ENCODE data around the gene HS3ST3A1.

Gene HS3ST3A1

DNA sequence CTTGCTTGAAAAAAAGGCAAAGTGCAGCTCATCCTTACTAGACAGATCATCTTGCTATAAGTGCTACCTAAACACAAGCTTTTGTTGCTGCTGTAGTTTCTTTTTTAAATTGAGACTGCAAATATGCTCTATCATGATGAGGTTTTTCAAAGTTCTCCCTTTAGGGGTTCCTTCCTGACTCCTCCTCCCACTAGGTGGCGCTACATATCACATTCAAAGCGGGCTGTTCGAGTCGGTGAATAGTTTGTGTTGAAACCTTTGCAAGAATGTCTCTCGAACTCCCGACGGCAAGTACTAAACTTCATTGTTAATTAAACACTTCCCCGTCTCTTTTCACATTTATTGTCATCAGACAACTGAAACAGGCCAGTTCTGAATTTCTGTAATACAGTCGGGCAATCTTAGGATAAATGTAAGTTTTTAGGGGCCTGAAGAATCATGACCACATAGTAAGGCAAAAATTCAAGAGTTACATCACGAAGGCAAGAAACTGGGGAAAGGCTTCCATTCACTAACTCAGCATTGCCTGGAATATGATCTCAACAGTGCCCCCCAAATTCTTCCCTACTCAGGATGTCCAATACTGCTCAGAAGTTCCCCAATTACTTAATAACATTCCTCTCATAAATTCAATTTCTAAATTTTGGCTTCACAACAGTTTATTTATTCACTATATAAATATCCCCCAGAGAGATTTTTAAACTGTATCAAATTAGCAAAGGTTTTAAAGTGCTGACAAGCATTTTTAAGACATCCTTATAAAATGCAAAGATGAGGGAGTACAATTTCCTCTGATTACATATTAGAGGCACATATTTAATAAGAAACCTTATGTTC is 6.7 kb downstream of the HS3ST3A1 start:
- TF ChIP-seq, protein P1, sequence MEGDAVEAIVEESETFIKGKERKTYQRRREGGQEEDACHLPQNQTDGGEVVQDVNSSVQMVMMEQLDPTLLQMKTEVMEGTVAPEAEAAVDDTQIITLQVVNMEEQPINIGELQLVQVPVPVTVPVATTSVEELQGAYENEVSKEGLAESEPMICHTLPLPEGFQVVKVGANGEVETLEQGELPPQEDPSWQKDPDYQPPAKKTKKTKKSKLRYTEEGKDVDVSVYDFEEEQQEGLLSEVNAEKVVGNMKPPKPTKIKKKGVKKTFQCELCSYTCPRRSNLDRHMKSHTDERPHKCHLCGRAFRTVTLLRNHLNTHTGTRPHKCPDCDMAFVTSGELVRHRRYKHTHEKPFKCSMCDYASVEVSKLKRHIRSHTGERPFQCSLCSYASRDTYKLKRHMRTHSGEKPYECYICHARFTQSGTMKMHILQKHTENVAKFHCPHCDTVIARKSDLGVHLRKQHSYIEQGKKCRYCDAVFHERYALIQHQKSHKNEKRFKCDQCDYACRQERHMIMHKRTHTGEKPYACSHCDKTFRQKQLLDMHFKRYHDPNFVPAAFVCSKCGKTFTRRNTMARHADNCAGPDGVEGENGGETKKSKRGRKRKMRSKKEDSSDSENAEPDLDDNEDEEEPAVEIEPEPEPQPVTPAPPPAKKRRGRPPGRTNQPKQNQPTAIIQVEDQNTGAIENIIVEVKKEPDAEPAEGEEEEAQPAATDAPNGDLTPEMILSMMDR (IDR thresholded peaks at IDR 0.05; ENCODE audit: low read depth, low read length, missing control alignments) = peak; percentile 91
- peak overlapping the region; percentile 8; the same call in 1 of the 2 replicates for H3K4me3 ChIP-seq (replicated peaks; ENCODE audit: low read depth, low read length)
- peak; percentile 72 for DNase-seq (ENCODE audit: extremely low read depth, low read depth)

DNA sequence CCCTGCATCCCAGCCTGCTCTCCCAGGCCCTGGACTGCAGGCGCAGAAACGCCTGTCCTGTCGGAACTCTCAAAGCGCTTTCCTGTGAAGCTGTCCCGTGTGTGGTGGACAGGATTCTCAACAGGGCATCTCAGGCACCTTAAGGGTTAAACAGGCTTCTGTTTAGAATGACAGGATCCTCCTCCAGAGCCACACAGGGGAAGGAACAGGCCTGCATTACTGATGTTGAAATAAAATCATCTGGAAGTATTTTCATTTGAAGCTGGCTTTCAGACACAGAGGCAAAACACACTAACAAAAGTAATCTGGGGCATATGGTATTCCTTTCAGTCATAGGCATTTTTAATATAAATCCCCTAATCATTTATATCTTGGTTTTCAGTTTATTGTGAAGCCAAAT is 7.4 kb downstream of the HS3ST3A1 start:
- peak overlapping the region; percentile 26 for H3K4me3 ChIP-seq (replicated peaks; ENCODE audit: low read depth, low read length)
- TF ChIP-seq, protein P1 (IDR thresholded peaks at IDR 0.05; ENCODE audit: low read depth, low read length, missing control alignments) = no peak
- peak; percentile 21 for DNase-seq (ENCODE audit: extremely low read depth, low read depth)

DNA sequence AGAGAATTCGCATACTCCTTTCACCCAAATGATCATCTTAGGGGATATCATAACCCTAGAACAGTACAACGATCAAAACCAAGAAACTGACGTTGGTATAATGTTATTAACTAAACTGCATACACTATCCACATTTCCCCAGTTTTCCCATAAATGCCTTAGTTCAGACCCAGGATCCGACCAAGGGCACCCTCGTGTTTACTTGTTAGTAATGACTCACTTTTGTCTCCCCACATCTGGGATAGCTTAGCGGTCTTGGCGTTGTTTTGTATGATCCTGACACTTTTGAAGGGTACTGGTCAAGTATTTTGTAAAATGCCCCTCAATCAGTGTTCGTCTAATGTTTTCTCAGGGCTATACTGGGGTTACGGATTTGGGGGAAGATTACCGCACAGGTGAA is 8.0 kb downstream of the HS3ST3A1 start:
- peak overlapping the region; percentile 26 for H3K4me3 ChIP-seq (replicated peaks; ENCODE audit: low read depth, low read length)
- TF ChIP-seq, protein P1 (IDR thresholded peaks at IDR 0.05; ENCODE audit: low read depth, low read length, missing control alignments) = no peak
- peak; percentile 63 for DNase-seq (ENCODE audit: extremely low read depth, low read depth)

DNA sequence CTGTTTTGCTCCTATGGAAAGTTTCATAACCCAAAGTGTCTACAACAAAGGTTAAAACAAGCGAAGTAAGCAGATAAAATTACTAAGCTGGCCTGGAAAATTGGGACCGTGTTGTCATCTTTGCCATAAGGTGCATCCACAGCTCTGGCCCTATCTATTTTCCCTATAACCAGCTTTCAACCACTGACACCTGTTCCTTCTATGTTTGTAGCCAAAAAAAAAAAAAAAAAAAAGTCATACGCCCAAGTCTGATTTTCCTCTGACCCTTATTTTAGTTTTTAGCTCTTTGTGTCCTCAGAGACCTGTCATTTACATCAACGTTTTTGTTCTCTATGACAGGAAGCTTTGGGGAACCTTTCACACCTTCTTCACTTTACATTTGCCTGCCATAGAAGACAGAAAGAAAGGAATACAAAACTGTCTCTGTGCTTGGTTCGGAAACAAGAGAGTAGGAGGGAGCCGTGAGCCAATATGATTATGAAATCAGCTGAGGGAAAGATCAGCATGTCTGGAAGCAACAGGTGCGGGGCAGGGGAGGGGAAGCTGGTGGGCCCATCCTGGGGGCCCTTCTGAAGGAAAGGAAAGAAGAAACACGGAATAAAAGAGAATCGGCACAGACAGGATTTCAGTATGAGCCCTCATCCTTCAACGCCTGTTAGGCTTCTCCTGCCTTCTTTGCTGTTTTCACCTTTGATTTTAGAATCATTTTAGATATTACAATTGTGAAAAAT is 8.5 kb downstream of the HS3ST3A1 start:
- DNase-seq (ENCODE audit: extremely low read depth, low read depth) = no peak
- H3K4me3 ChIP-seq (replicated peaks; ENCODE audit: low read depth, low read length) = no peak overlapping the region
- TF ChIP-seq, protein P1 (IDR thresholded peaks at IDR 0.05; ENCODE audit: low read depth, low read length, missing control alignments) = no peak

DNA sequence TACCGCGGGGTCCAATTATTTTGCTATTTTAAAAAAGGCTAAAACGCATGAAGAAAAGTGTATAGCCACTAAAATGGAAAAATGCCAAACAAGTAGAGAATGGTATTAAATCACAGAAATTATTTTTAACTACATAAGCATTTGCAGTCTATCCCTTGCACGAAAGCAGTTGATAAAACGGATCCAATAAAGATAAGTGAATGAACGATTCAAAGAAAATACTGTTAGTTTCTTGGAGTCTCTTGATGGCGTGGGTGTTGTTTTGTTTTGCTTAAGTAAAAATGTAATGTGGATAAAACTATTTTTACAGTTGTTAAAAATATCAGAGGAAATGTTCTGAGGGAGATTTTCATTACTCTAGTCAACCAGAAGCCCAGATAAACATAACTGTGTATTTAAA is 9.3 kb downstream of the HS3ST3A1 start:
- TF ChIP-seq, protein P1 (IDR thresholded peaks at IDR 0.05; ENCODE audit: low read depth, low read length, missing control alignments) = no peak
- no peak for DNase-seq (ENCODE audit: extremely low read depth, low read depth)
- no peak overlapping the region for H3K4me3 ChIP-seq (replicated peaks; ENCODE audit: low read depth, low read length)

DNA sequence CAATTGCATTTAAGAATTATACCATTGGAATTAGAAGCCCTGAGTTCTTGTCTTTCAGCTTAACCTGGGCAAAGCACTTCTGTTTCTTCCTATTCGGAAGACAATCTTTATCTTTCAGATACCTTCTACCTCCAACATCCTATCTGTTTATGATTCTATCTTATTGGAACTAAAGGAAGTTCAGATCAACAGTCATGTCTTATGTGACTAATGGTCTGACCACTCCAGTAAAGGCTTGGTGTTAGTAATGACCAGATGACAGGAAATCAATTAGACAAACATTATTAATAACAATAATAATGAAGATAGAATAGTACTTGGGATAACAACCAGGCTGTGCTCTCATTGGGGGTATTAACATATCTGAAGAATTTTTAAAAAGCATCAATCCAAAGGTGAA is 11.3 kb downstream of the HS3ST3A1 start:
- TF ChIP-seq, protein P1 (IDR thresholded peaks at IDR 0.05; ENCODE audit: low read depth, low read length, missing control alignments) = no peak
- H3K4me3 ChIP-seq (replicated peaks; ENCODE audit: low read depth, low read length) = no peak overlapping the region
- DNase-seq (ENCODE audit: extremely low read depth, low read depth) = no peak
